KBM-7 (cell line): ENCODE data around the gene SOX14.

Experiments
- DNase-seq: peaks from one replicate; pipeline ENCODE4 v3.0.0-alpha.2; 2015
- in situ Hi-C: fragments of 300-500 bp; cut with MboI; formaldehyde crosslinking; loops from 2 replicates; pipeline ENCODE4 v1.14.3; 2020; ENCODE audit warnings: low sequenced_read_pairs, low pct_unique_long_range_greater_than_20kb, mixed read lengths

The SOX14 gene

GRCh38 chr3:137764001-137764433, at the start of gene SOX14:
TSS of gene SOX14 (plus strand) at chr3:137764315. CDS start at chr3:137764785, 470 bp downstream.
- in situ Hi-C loops, result no loop called here
- DNase-seq, result no peak

GRCh38 chr3:137714551-137714950, 49.6 kb upstream of the SOX14 start:
- in situ Hi-C loops, result no loop called here
- no peak for DNase-seq

- in situ Hi-C loops, result no loop called here
- no peak for DNase-seq
These were observed 39.9 kb upstream of the SOX14 start for GRCh38 chr3:137724240-137724639.

GRCh38 chr3:137737208-137737607, 26.9 kb upstream of the SOX14 start:
- DNase-seq, result no peak
- in situ Hi-C loops, result no loop called here

- in situ Hi-C loops, result no loop called here
- no peak for DNase-seq
These were observed 25.4 kb upstream of the SOX14 start for GRCh38 chr3:137738710-137739109.

- in situ Hi-C loops, result no loop called here
- no peak for DNase-seq
These were observed 20.5 kb upstream of the SOX14 start for GRCh38 chr3:137743608-137744007.

- in situ Hi-C loops, result no loop called here
- DNase-seq, result no peak
These were observed 17.3 kb upstream of the SOX14 start for GRCh38 chr3:137746808-137747207.

GRCh38 chr3:137759505-137759904, 4.6 kb upstream of the SOX14 start:
- no peak for DNase-seq
- in situ Hi-C loops, result no loop called here

- DNase-seq, result no peak
- in situ Hi-C loops, result no loop called here
These were observed 3.6 kb upstream of the SOX14 start for GRCh38 chr3:137760341-137761098.

GRCh38 chr3:137761099-137761562, 3.0 kb upstream of the SOX14 start:
- in situ Hi-C loops, result no loop called here
- no peak for DNase-seq

- in situ Hi-C loops, result no loop called here
- DNase-seq, result no peak
These were observed 2.3 kb upstream of the SOX14 start for GRCh38 chr3:137761563-137762503.

GRCh38 chr3:137762674-137763593, 1.2 kb upstream of the SOX14 start:
- DNase-seq, result no peak
- in situ Hi-C loops, result no loop called here

GRCh38 chr3:137763594-137763938, 549 bp upstream of the SOX14 start:
- in situ Hi-C loops, result no loop called here
- DNase-seq, result no peak

- no peak for DNase-seq
- in situ Hi-C loops, result no loop called here
These were observed 621 bp downstream of the SOX14 start for GRCh38 chr3:137764563-137765309.

- DNase-seq, result no peak
- in situ Hi-C loops, result no loop called here
These were observed 1.4 kb downstream of the SOX14 start for GRCh38 chr3:137765310-137766033.

GRCh38 chr3:137766041-137766875, 2.1 kb downstream of the SOX14 start:
- in situ Hi-C loops, result no loop called here
- DNase-seq, result no peak

GRCh38 chr3:137766876-137767537, 2.9 kb downstream of the SOX14 start:
- no peak for DNase-seq
- in situ Hi-C loops, result no loop called here
